ENCODE data around the gene PDZD2.

The PDZD2 gene

DNA sequence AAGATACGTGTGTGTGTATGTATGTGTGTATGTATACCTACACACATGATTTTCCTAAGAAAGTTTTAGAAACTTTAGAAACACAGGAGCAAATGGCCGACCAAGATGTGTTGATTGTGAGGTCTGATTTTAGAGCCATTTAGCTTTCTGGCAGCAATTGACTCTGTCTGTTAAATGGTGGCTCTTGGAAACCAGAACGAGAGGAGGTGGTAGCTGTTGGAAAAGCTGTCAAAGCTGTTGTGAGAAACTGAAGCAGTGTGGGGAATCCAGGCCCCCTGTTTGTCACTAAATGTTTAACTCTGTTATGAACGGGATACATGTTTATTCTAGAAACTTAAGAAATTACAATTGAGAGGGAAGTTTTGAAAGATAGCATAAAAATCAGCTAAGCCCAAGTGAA is 443.8 kb downstream of the PDZD2 start:
- no peaks in the 10 kb centered on the region for H3K4me1 ChIP-seq
- no peak overlapping the region for H3K4me3 ChIP-seq (ENCODE audit: low read depth, low read length)
- DNase-seq: no peak
- H3K36me3 ChIP-seq: no peaks in the 10 kb centered on the region
- H3K9me3 ChIP-seq: no peaks in the 10 kb centered on the region
- no peaks in the 10 kb centered on the region for H3K27me3 ChIP-seq
- TF ChIP-seq, protein P1, sequence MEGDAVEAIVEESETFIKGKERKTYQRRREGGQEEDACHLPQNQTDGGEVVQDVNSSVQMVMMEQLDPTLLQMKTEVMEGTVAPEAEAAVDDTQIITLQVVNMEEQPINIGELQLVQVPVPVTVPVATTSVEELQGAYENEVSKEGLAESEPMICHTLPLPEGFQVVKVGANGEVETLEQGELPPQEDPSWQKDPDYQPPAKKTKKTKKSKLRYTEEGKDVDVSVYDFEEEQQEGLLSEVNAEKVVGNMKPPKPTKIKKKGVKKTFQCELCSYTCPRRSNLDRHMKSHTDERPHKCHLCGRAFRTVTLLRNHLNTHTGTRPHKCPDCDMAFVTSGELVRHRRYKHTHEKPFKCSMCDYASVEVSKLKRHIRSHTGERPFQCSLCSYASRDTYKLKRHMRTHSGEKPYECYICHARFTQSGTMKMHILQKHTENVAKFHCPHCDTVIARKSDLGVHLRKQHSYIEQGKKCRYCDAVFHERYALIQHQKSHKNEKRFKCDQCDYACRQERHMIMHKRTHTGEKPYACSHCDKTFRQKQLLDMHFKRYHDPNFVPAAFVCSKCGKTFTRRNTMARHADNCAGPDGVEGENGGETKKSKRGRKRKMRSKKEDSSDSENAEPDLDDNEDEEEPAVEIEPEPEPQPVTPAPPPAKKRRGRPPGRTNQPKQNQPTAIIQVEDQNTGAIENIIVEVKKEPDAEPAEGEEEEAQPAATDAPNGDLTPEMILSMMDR (IDR thresholded peaks at IDR 0.05; ENCODE audit: low read depth, low read length): no peak

DNA sequence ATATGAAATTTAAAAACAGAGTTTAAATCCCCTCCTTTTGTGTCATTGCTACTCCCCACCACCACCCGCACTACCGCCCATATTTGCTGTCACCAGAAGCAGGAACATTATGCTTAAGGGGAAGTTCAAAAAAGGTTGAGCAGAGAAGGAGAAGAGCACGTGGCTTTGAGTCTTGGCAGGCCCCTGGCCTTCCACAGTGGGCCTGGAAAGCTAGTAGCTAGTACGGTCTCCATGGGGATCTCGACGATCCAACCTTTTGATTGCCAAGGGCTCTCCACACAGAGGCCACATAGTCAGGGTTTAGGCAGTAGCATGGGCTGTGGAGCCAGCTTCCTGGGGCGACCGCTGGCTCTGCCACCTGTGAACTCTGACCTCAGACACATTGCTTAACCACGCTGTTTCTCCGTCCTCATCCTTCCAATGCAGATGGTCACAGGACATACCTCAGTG is 445.1 kb downstream of the PDZD2 start:
- Histone ChIP-seq H3K4me3 (ENCODE audit: low read depth, low read length) (no peak overlapping the region), H3K4me1 (no peaks in the 10 kb centered on the region), H3K36me3 (0 out of 2 replicates have a peak, but pooled peaks cover 3% of the 10 kb centered on the region), H3K27me3 (no peaks in the 10 kb centered on the region), H3K9me3 (no peaks in the 10 kb centered on the region)
- DNase-seq: no peak
- TF ChIP-seq, protein P1 (IDR thresholded peaks at IDR 0.05; ENCODE audit: low read depth, low read length): no peak

GRCh38 chr5:32087086-32088082 is 448.5 kb downstream of the PDZD2 start:
- 0 out of 2 replicates have a peak, but pooled peaks cover 3% of the 10 kb centered on the region for H3K36me3 ChIP-seq
- no peaks in the 10 kb centered on the region for H3K9me3 ChIP-seq
- H3K4me3 ChIP-seq (ENCODE audit: low read depth, low read length): no peak overlapping the region
- TF ChIP-seq, protein P1 (IDR thresholded peaks at IDR 0.05; ENCODE audit: low read depth, low read length): no peak
- H3K4me1 ChIP-seq: no peaks in the 10 kb centered on the region
- H3K27me3 ChIP-seq: no peaks in the 10 kb centered on the region
- no peak for DNase-seq

- H3K4me3 ChIP-seq (ENCODE audit: low read depth, low read length): no peak overlapping the region
- H3K4me1 ChIP-seq: no peaks in the 10 kb centered on the region
- no peaks in the 10 kb centered on the region for H3K27me3 ChIP-seq
- DNase-seq: no peak
- TF ChIP-seq, protein P1 (IDR thresholded peaks at IDR 0.05; ENCODE audit: low read depth, low read length): no peak
- H3K9me3 ChIP-seq: no peaks in the 10 kb centered on the region
- 0 out of 2 replicates have a peak, but pooled peaks cover 3% of the 10 kb centered on the region for H3K36me3 ChIP-seq
These were observed 449.3 kb downstream of the PDZD2 start for GRCh38 chr5:32088214-32088613.

- H3K36me3 ChIP-seq: 0 out of 2 replicates have a peak, but pooled peaks cover 3% of the 10 kb centered on the region
- no peaks in the 10 kb centered on the region for H3K27me3 ChIP-seq
- H3K4me3 ChIP-seq (ENCODE audit: low read depth, low read length): no peak overlapping the region
- TF ChIP-seq, protein P1 (IDR thresholded peaks at IDR 0.05; ENCODE audit: low read depth, low read length): no peak
- no peaks in the 10 kb centered on the region for H3K4me1 ChIP-seq
- H3K9me3 ChIP-seq: no peaks in the 10 kb centered on the region
- no peak for DNase-seq
These were observed 450.4 kb downstream of the PDZD2 start for GRCh38 chr5:32089146-32090000.
